ENCODE results near the gene CYTH2.

- TF ChIP-seq GATA2 (IDR thresholded peaks at IDR 0.05; ENCODE audit: low read depth, low read length) (no peak), GATA3 (IDR thresholded peaks at IDR 0.05; ENCODE audit: low read depth, low read length) (no peak)
Measured at GRCh38 chr19:48511321-48511731, 42.2 kb downstream of the CYTH2 start.
